DND-41 (cell line): ENCODE results near the gene MAP2.

Experiments used
- EZH2 ChIP-seq: IDR thresholded peaks from 3 replicates; pipeline ENCODE4 v1.6.1; 2012; ENCODE audit warnings: borderline replicate concordance, low read depth, mild to moderate bottlenecking, moderate library complexity, low read length, inconsistent platforms; ENCODE audit not compliant: severe bottlenecking
- TF ChIP-seq, protein P1 (sequence below): IDR thresholded peaks from 2 replicates; pipeline ENCODE4 v1.5.1; 2012; ENCODE audit warnings: borderline replicate concordance, low read length, moderate library complexity, mild to moderate bottlenecking; ENCODE audit not compliant: poor library complexity, severe bottlenecking; ENCODE audit errors: extremely low read depth

DNA sequence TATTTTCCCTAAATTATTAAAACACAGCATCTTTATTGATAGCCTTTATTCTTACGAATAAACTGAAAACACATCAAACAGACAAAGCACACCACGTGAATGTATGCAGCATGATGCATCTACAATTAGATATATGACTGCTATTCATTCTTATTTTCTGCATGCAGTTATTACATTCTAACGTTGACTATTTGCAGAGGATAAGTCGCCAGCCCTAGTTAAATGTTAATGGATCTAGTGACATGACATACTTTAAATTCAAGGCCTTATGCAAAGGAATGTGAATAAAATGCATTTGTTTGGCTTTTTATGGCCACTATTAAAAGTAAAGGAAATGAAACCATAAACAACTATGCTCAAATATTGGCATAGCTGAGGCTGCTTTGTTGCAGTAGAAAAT lies 172.4 kb downstream of the MAP2 start:
- TF ChIP-seq, protein P1, sequence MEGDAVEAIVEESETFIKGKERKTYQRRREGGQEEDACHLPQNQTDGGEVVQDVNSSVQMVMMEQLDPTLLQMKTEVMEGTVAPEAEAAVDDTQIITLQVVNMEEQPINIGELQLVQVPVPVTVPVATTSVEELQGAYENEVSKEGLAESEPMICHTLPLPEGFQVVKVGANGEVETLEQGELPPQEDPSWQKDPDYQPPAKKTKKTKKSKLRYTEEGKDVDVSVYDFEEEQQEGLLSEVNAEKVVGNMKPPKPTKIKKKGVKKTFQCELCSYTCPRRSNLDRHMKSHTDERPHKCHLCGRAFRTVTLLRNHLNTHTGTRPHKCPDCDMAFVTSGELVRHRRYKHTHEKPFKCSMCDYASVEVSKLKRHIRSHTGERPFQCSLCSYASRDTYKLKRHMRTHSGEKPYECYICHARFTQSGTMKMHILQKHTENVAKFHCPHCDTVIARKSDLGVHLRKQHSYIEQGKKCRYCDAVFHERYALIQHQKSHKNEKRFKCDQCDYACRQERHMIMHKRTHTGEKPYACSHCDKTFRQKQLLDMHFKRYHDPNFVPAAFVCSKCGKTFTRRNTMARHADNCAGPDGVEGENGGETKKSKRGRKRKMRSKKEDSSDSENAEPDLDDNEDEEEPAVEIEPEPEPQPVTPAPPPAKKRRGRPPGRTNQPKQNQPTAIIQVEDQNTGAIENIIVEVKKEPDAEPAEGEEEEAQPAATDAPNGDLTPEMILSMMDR, result no peak
- no peak for TF ChIP-seq EZH2
